Putamen (tissue), 1 donor: Measurements from ENCODE around the gene CRIP1.
A peak's percentile ranks its signal among the peaks of the same experiment; 100 is the strongest.

ENCODE experiments used
- DNase-seq: peaks from one replicate; pipeline ENCODE4 v3.0.0-alpha.2; 2016; ENCODE audit warnings: low spot score

The CRIP1 gene

DNA sequence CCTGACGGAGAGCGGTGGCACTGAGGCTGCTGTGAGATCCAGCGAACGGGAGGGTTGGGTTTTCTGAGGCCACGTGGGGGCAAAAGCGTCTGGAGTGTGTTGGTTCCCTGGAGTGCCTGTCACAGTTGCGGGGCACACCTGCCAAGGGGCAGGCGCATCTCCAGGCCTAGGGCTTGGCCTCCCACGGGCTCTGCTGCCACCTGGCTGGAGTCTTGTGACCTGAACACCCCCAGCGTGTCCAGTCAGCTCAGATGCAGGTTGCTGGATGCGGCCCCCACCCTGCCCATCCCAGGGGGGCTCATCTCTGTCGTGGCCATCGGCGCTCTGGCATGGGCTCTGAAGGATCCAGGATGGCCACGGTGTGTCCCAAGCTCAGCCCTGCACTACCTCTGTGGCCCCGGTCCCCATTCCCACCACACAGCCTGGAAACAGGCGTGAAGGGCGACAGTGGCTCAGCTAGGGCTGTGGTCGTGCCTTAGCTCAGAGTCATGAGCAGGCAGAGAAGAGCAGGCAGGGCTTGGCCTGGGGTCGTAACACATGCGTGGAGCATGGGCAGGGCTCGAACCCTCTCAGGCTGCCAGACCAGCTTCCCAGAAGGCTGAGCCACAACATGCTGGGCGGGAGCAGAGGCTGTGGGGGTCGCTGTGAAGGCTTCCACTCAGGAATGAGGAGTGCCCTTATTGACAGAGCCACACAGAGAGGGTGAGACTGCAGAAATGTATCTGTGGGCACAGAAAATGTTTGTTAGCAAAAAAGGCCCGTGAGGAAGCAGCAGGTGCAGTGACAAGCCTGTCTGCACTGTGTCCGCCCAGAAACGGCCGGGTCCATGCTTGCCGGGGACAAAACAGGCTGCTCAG lies 35.6 kb upstream of the CRIP1 start:
- no peak for DNase-seq

- DNase-seq, result no peak
These were observed 33.7 kb upstream of the CRIP1 start for GRCh38 chr14:105452963-105453362.

- no peak for DNase-seq
These were observed 32.8 kb upstream of the CRIP1 start for GRCh38 chr14:105453847-105454246.

- peak; percentile 52 for DNase-seq
These were observed 31.5 kb upstream of the CRIP1 start for GRCh38 chr14:105455086-105455640.

- DNase-seq, result no peak
These were observed 30.7 kb upstream of the CRIP1 start for GRCh38 chr14:105455766-105456660.

DNA sequence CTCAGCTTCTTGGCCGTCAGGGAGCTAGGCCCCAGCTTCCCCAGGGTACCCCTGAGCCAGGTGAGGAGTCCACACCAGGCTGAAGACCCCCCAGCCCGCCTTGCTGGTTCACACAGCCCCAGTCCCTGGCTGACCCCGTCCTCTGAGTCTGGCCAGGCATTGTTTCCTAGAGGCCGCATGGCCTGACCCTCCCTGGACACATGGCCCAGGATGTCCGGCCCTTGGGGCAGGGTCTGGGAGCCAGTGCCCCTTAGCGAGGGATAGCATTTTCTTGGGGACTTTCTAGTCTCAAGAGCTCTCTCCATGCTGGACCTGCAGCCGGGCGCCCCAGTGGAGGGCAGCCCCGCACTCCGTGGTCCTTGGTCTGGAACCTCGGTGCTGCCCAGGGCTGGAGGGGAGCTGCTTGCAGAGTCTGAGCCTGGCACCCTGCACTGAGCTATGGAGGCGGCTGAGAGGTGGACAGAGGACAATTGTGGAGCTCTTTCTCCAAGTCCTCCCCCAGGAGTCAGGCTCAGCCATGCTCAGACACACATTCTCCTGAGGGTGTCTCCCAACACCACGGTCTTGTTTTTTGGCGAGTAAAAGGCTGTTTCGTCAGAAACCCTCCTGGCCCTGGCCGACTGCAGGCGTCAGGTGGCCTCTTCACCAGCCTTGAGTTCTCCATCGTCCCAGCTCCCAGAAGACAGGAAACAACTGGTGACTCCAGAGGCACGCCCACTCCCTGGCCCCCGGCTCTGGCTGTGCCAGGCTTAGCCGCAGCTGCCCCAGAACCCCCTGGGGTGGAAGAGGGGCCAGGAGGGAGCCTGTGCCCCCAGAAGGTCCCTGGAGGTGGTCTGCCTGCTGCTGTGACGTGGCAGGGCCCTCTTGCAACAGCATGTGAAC lies 29.7 kb upstream of the CRIP1 start:
- no peak for DNase-seq

DNA sequence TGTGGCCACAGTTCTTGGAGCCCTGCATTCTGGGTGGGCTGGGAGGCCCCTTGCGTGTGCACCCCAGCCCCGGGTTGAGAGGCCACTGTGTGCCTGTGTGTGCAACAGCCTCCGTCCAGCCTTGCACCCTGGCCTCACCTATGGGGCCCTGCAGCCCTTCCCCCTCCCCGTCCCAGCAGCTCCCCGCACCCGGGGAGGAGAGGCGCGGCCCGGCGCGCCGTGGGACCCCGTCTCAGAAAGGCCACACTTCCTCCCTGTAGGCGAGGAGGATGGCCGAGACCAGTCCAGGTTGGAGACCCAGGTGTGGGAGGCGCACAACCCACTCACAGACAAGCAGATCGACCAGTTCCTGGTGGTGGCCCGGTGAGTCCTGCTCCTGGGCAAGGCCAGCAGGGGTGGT lies 28.7 kb upstream of the CRIP1 start:
- no peak for DNase-seq

DNA sequence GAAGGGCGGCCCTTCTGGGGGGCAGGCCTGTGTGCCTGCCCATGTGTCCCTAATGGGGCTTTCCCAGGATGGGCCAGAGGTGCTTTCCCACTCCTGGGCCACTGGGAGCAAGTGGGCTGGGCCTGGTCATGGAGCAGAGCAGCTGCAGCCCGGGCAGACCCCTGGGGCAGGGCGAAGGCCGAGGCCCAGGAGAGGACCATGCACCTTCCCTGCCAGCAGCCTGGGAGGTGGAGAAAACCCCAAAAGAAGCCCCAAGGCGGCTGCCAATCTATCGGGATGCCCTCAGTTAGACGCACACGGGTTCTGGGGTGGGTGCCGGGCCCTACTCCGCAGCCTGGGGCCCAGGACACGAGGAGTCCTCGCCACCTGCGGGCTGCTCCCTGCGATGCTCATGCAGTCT lies 28.1 kb upstream of the CRIP1 start:
- no peak for DNase-seq

GRCh38 chr14:105460116-105460515 lies 26.6 kb upstream of the CRIP1 start:
- no peak for DNase-seq

GRCh38 chr14:105460616-105461015 lies 26.1 kb upstream of the CRIP1 start:
- no peak for DNase-seq

GRCh38 chr14:105461903-105462302 lies 24.8 kb upstream of the CRIP1 start:
- DNase-seq, result no peak

DNA sequence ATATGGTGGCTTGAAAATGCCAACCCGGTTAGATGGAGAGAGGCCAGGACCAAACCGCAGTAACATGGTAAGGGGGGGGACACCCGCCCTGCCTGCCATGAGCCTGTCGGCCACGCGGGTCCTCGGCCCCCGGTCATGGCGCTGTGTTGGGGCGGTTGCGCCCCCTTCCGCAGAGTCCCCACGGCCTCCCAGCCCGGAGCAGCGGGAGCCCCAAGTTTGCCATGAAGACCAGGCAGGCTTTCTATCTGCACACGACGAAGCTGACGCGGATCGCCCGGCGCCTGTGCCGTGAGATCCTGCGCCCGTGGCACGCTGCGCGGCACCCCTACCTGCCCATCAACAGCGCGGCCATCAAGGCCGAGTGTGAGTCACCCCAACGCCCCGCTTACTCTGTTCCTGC lies 22.2 kb upstream of the CRIP1 start:
- DNase-seq, result no peak

DNA sequence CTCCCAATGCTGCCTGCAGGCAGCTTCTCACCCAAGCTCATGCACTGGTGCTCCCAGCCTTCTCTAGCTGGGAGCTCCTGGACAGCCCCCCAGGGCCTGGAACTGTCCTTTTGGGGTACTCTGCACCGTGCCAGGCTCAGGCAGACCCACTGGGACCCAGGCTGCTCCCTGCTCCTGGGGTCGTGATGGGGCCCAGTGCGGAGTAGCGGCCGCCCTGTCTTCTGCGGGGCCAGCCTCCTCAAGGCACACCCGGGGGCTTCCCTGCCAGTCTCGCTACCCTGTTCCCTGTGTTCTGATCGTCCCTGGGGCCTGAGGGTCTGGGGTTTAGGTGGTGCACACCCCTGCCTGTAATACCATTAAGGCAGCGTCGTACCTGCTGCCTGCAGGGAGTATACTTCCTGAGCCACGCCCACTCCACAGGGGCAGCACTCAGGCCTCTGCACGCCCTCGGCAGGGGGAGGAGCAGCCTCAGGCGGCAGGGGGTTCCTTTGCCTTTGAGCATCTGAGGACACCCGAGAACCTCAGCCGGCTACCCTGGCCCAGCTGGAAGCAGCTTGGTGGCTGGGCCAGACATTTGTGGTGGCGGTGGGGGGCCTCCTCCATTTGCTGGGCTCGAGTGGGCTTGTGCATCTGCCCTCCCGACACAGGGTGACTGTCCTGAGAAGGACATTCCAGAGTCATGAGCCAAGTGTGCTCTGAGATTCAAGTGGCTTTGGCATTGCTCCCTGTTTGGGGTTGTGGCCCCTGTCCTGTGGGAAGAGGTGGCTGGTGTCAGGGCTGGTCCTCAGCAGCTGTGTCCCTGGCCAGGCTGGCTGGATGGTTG lies 21.3 kb upstream of the CRIP1 start:
- no peak for DNase-seq

- no peak for DNase-seq
These were observed 20.0 kb upstream of the CRIP1 start for GRCh38 chr14:105466531-105467248.

GRCh38 chr14:105467249-105467941 lies 19.3 kb upstream of the CRIP1 start:
- DNase-seq, result no peak

GRCh38 chr14:105467942-105468471 lies 18.7 kb upstream of the CRIP1 start:
- DNase-seq, result no peak

GRCh38 chr14:105468621-105469241 lies 18.0 kb upstream of the CRIP1 start:
- no peak for DNase-seq

GRCh38 chr14:105469456-105470349 lies 17.0 kb upstream of the CRIP1 start:
- DNase-seq, result no peak
